HG03280 (cell line): ENCODE data around the gene DNAJC12.
"Not testable (repeated sequence)": the region's sequence is repeated elsewhere in the genome, so short reads cannot be mapped to it uniquely, and the experiment has no call there.

Experiments
- ATAC-seq: cut with Tn5 transposase; IDR thresholded peaks from one replicate; pipeline ENCODE4 v1.9.1; 2021; ENCODE audit warnings: mild to moderate bottlenecking, moderate library complexity; ENCODE audit not compliant: unreplicated experiment

Gene DNAJC12

DNA sequence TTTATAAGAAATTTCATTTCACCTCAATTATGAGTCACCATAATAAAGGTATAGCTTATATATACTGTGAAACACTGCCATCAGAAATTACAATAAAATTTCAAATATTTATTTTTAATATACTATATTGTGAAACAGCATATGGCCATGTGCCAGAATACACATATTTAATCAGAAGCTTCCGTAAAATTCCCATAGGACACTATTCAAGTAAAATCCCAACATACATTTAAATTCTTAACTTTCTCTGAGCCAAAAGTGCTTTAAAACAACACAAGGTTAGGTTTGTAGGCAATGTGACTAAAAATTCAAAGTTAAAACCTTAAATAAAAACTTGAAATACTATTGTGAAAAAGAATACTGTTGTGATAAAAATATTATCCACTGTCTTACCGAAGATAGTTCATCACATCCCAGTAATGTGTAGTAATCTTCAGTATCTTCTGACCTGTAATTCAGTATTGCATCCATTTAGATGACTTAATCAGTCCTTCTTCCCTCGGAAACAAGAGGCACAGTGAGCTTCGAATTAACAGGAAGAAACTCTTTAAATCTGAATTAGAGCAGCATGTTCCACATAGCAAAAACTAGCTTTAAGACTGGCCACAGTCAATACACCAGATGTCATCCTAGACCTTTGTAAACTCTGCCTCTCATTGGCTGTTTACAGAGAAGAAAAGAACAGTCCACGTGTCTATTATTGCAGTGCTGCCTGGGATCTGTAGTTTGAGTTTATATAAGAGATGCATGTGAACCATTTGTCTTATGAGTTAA is at the start of gene DNAJC12:
Gene DNAJC12 (minus strand): TSS at position 648 of the 774 bp plus-strand sequence. CDS start 177 bp downstream, at position 471.
- peak; percentile 75 for ATAC-seq

DNA sequence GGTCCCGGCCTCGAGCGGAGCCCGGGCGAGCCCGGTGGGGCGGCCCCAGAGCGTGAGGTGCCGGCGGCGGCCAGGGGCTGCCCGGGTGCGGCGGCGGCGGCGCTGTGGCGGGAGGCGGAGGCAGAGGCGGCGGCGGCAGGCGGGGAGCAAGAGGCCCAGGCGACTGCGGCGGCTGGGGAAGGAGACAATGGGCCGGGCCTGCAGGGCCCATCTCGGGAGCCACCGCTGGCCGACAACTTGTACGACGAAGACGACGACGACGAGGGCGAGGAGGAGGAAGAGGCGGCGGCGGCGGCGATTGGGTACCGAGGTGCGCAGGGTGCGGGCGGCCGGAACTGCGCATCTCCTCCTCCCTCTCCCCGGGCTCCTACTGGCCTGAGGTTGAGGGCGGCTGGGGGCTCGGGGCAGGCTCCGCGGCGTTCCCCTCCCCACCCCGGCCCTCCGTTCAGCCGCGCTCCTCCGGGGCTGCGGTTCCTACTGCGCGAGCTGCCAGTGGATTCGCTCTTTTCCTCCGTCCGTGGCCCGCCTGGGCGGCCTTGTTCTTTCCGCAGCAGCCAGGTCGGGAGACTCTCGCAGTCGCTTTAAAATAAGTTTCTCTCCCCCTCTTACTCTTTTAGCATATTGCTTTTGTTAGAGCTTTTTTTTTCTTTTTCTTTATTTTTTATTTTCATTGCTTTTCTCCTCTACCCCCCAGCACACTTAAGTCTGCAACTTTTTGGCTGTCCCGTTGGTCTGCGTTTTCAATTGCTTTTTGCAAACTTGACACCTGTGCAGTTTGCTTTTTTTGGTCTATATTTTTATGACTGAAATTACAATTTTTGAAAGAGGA is 47.1 kb upstream of the DNAJC12 start:
- peak; percentile 61 for ATAC-seq

GRCh38 chr10:67884313-67884841 is 46.4 kb upstream of the DNAJC12 start, which contains the start of gene SIRT1:
Gene SIRT1, plus strand, starts transcription at chr10:67884656. Its CDS starts 66 bp downstream, at chr10:67884722.
- peak; percentile 82 for ATAC-seq

- no peak for ATAC-seq
These were observed 45.8 kb upstream of the DNAJC12 start for GRCh38 chr10:67883710-67884312.

DNA sequence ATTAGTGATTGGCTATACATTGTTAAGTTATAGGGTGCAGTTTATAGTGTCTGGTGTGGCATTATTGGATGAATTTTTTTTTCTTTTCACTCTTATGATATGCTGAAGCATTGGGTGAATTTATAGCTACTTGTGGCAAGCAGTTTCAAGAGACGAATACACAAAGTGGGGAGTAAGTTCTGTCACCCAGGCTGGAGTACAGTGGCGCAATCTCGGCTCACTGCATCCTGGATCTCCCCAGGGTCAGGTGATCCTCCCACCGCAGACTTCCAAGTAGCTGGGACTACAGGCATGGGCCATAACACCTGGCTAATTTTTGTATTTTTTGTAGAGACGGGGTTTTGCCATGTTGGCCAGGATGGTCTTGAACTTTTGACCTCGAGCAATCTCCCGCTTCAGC is 40.1 kb upstream of the DNAJC12 start:
- no peak for ATAC-seq

- not testable (repeated sequence) for ATAC-seq
These were observed 39.4 kb upstream of the DNAJC12 start for GRCh38 chr10:67877421-67877820.

DNA sequence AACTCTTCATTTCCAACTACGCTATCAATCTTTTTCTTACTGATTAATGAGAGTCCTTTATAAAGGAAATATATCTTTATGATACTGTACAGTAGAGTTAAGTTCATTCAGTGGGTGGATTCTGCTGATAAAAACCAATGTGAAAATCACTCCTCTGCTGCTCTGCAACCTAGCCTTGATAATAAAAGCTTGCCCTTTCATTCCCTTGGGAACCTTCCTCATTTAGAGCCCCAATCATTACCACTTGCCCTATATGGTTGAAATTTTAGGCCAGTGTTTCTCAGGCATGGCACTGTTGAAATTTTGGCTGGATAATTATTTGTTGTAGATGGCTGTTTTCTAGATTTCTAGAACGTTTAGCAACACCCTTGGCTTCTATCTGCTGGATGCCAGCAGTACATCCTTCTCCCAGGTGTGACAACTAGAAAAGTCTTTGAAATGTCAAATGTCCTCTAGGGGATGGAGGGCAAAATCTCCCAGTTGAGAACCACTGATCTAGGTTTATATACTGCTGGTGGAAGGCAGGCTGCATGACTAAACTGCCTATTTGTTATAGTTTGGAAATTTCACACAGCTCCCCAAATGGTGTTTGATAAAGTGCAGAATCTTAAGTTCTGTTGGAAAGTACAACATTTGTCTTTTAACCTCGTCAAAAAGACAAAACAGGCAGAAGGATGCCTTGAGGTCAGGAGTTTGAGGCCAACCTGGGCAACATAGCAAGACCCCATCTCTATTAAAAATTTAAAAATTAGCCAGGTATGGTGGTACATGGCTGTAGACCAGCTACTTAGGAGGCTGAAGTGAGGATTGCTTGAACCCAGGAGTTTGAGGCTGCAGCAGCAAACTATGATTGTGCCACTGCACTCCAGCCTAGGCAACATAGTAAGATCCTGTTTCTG is 37.6 kb upstream of the DNAJC12 start:
- ATAC-seq = no peak

DNA sequence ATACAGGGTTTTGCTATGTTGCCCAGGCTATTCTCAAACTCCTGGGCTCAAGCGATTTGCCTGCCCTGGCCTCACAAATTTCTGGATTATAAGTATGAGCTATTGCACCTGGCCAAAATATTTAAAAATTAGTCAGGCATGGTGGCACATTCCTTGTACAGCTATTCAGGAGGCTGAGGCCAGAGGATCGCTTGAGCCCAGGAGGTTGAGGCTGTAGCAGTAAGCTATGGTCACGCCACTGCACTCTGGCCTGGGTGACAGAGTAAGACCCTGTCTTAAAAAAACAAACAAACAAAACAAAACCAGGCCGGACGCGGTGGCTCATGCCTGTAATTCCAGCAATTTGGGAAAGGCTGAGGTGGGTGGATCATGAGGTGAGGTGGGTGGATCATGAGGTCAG is 32.0 kb upstream of the DNAJC12 start:
- no peak for ATAC-seq

DNA sequence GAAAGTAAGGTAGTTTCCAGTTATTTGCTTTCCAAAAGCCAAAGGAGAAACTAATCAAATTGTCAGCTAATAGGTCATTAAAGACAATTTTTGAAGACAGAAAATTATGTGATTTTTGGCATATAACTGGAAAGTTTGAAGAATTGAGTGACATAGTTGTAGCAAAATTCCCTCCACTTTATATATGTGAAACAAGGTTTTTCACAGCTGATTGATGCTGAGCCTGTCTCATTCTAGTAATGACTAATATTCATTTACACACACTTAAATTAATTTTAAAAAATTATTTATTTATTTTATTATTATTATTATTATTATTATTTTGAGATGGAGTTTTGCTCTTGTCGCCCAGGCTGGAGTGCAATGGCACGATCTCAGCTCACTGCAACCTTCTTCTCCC is 30.1 kb upstream of the DNAJC12 start:
- no peak for ATAC-seq

GRCh38 chr10:67864607-67865371 is 26.8 kb upstream of the DNAJC12 start:
- no peak for ATAC-seq

DNA sequence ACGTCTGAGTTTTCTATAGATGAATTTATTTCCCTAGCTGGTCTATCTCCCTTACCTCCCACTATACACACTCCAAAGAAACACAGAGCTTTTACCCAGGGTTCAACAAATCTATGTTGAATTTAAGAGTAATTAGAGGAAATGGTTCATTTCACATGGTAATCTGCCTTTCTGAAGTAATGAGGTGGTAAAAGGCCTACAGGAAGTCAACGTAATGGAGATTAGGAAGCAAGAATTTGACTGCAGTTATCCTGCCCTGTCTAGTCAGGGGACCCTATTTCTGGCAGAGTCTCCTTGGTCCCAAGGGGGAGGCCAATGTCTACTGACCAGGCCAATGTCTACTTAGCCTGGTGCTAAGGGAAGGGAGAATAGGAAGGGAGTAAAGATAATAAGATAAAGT is 25.1 kb upstream of the DNAJC12 start:
- no peak for ATAC-seq

- no peak for ATAC-seq
These were observed 23.9 kb upstream of the DNAJC12 start for GRCh38 chr10:67861750-67862432.

- no peak for ATAC-seq
These were observed 21.0 kb upstream of the DNAJC12 start for GRCh38 chr10:67858971-67859370.

GRCh38 chr10:67853512-67853911 is 15.5 kb upstream of the DNAJC12 start:
- no peak for ATAC-seq

- no peak for ATAC-seq
These were observed 14.8 kb upstream of the DNAJC12 start for GRCh38 chr10:67852761-67853160.

DNA sequence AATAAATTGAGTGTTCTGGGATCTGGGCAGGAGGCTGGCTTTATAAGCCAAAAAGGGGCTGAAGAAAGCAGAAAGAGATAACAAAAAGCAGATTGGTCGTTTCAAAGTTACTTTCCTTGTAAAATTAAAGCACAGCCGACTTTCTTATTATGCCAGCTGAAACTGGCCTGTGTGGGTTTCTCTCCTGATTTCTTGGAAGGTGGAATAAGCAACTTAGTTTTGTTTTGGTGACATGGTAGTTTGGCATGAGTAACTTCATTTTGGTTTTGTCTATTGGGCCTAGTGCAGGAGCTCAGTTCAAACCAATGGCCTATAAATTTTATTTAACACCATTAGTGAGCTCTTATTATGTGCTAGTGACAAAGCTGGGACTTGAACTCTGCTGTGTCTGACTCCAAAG is 13.2 kb upstream of the DNAJC12 start:
- ATAC-seq = no peak

GRCh38 chr10:67849331-67850011 is 11.5 kb upstream of the DNAJC12 start:
- ATAC-seq = peak; percentile 97

DNA sequence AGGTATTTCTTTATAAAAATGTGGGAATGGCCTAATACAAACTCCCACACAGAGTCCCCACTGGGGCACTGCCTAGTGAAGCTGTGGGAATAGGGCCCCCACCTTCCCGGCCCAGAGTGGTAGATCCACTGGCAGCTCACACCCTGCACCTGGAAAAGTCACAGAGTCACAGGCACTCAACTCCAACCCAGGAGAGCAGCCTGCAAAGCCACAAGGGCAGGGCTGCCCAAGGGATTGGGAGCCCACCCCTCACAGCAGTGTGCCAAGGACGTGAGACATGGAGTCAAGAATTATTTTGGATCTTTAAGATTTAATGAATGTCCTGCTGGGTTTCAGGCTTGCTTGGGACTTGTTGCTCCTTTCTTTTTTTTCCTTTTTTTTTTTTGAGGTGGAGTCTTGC is 5.3 kb upstream of the DNAJC12 start:
- no peak for ATAC-seq
